H9 (cell line): ENCODE data around the gene PJA2. TPM values are rescaled to one million over a fixed set of nuclear protein-coding genes. Genes with fewer than 3 reads are reported as not detected.

Experiments
- DNase-seq: peaks from one replicate; pipeline ENCODE4 v3.0.0-alpha.2; 2017
- H2AFZ ChIP-seq: one replicate; pipeline ENCODE4 v1.6.1; 2013; ENCODE audit warnings: mild to moderate bottlenecking, low read length, control low read depth, moderate library complexity
- H2AK5ac ChIP-seq: 2 replicates; pipeline ENCODE4 v1.6.1; 2013; ENCODE audit warnings: low read length, control low read depth, mixed read lengths; ENCODE audit not compliant: insufficient read length
- H2BK120ac ChIP-seq: one replicate; pipeline ENCODE4 v1.6.1; 2013; ENCODE audit warnings: low read depth, mild to moderate bottlenecking, low read length, control low read depth, inconsistent platforms; ENCODE audit not compliant: poor library complexity, severe bottlenecking
- H2BK12ac ChIP-seq: 2 replicates; pipeline ENCODE4 v1.6.1; 2013; ENCODE audit warnings: low read length, control low read depth, mixed read lengths, low read depth; ENCODE audit not compliant: insufficient read length
- H2BK15ac ChIP-seq: 2 replicates; pipeline ENCODE4 v1.6.1; 2013; ENCODE audit warnings: low read depth, low read length, control low read depth
- H2BK20ac ChIP-seq: one replicate; pipeline ENCODE4 v1.6.1; 2013; ENCODE audit warnings: low read depth, mild to moderate bottlenecking, low read length, control low read depth, inconsistent platforms; ENCODE audit not compliant: poor library complexity, severe bottlenecking
- H2BK5ac ChIP-seq: 2 replicates; pipeline ENCODE4 v1.6.1; 2013; ENCODE audit warnings: low read length, control low read depth, mixed read lengths; ENCODE audit not compliant: insufficient read length
- H3K14ac ChIP-seq: 2 replicates; pipeline ENCODE4 v1.6.1; 2013; ENCODE audit warnings: low read length, control low read depth; ENCODE audit not compliant: insufficient read depth
- H3K18ac ChIP-seq: 2 replicates; pipeline ENCODE4 v1.6.1; 2013; ENCODE audit warnings: low read depth, mild to moderate bottlenecking, mixed read lengths, low read length, control low read depth; ENCODE audit not compliant: insufficient read length
- H3K23ac ChIP-seq: 2 replicates; pipeline ENCODE4 v1.6.1; 2013; ENCODE audit warnings: low read length, control low read depth, mixed read lengths, low read depth; ENCODE audit not compliant: insufficient read length
- H3K23me2 ChIP-seq: 2 replicates; pipeline ENCODE4 v1.6.1; 2013; ENCODE audit warnings: low read depth, mild to moderate bottlenecking, mixed read lengths, low read length, control low read depth; ENCODE audit not compliant: insufficient read length, poor library complexity, severe bottlenecking
- H3K27ac ChIP-seq: 2 replicates; pipeline ENCODE4 v1.5.1; 2013; ENCODE audit warnings: low read length, control low read depth, mixed read lengths, low read depth; ENCODE audit not compliant: insufficient read length
- H3K27me3 ChIP-seq: 2 replicates; pipeline ENCODE4 v1.6.1; 2013; ENCODE audit warnings: low read length, control low read depth, inconsistent platforms; ENCODE audit not compliant: insufficient read depth
- H3K4ac ChIP-seq: 2 replicates; pipeline ENCODE4 v1.6.1; 2013; ENCODE audit warnings: low read depth, mild to moderate bottlenecking, control low read depth, inconsistent platforms, low read length, moderate library complexity
- H3K4me1 ChIP-seq: 2 replicates; pipeline ENCODE4 v1.6.1; 2013; ENCODE audit warnings: low read length, control low read depth, inconsistent platforms; ENCODE audit not compliant: insufficient read depth
- H3K4me2 ChIP-seq: 2 replicates; pipeline ENCODE4 v1.6.1; 2013; ENCODE audit warnings: low read length, control low read depth, mixed read lengths; ENCODE audit not compliant: insufficient read length, insufficient read depth
- H3K56ac ChIP-seq: 2 replicates; pipeline ENCODE4 v1.6.1; 2013; ENCODE audit warnings: low read depth, mild to moderate bottlenecking, mixed read lengths, low read length, control low read depth; ENCODE audit not compliant: insufficient read length
- H3K79me1 ChIP-seq: 2 replicates; pipeline ENCODE4 v1.6.1; 2013; ENCODE audit warnings: low read depth, mild to moderate bottlenecking, moderate library complexity, low read length, control low read depth, inconsistent platforms; ENCODE audit not compliant: insufficient read depth, poor library complexity, severe bottlenecking
- H3K79me2 ChIP-seq: 2 replicates; pipeline ENCODE4 v1.6.1; 2013; ENCODE audit warnings: low read length, control low read depth, inconsistent platforms; ENCODE audit not compliant: insufficient read depth
- H3K9ac ChIP-seq: 2 replicates; pipeline ENCODE4 v1.6.1; 2013; ENCODE audit warnings: low read length, control low read depth, mixed read lengths; ENCODE audit not compliant: insufficient read length; ENCODE audit errors: extremely low read depth
- H3K9me3 ChIP-seq: one replicate; pipeline ENCODE4 v1.6.1; 2013; ENCODE audit warnings: low read depth, low read length, inconsistent platforms; ENCODE audit not compliant: control insufficient read depth
- H3T11ph ChIP-seq: one replicate; pipeline ENCODE4 v1.6.1; 2013; ENCODE audit warnings: mild to moderate bottlenecking, low read length, control low read depth, inconsistent platforms
- H4K20me1 ChIP-seq: one replicate; pipeline ENCODE4 v1.6.1; 2013; ENCODE audit not compliant: control insufficient read depth, insufficient read length, insufficient read depth
- H4K5ac ChIP-seq: 2 replicates; pipeline ENCODE4 v1.6.1; 2013; ENCODE audit warnings: low read depth, mild to moderate bottlenecking, mixed read lengths, low read length, control low read depth; ENCODE audit not compliant: insufficient read length
- H4K8ac ChIP-seq: replicated peaks from 2 replicates; pipeline ENCODE4 v1.6.1; 2013; ENCODE audit warnings: low read length, control low read depth, mixed read lengths, low read depth; ENCODE audit not compliant: insufficient read length
- H4K91ac ChIP-seq: 2 replicates; pipeline ENCODE4 v1.6.1; 2013; ENCODE audit warnings: low read depth, mild to moderate bottlenecking, moderate library complexity, mixed read lengths, low read length, control low read depth; ENCODE audit not compliant: insufficient read length
- H3K27ac Mint-ChIP-seq, 3 experiments: 2 replicates in 2 of 3; 3 replicates in 1 of 3; pipeline ENCODE4 v1.8.0; 2020 to 2021; ENCODE audit warnings: mixed read lengths in 3 of 3, mild to moderate bottlenecking in 1 of 3, moderate library complexity in 1 of 3
- H3K27me3 Mint-ChIP-seq: 2 replicates; pipeline ENCODE4 v1.8.0; 2021; ENCODE audit warnings: low read depth, mild to moderate bottlenecking, moderate library complexity, mixed read lengths
- H3K36me3 Mint-ChIP-seq, 3 experiments: 2 replicates in 2 of 3; 3 replicates in 1 of 3; pipeline ENCODE4 v1.8.0; 2020 to 2021; ENCODE audit warnings: low read depth in 3 of 3, mixed read lengths in 3 of 3; ENCODE audit not compliant: insufficient read depth in 1 of 3
- H3K4me1 Mint-ChIP-seq, 2 experiments: 2 replicates each; pipeline ENCODE4 v1.8.0; 2020; ENCODE audit warnings: mixed read lengths in 2 of 2
- H3K4me3 Mint-ChIP-seq, 2 experiments: 2 replicates in 1 of 2; 3 replicates in 1 of 2; pipeline ENCODE4 v1.8.0; 2020 to 2021; ENCODE audit warnings: mild to moderate bottlenecking in 2 of 2, mixed read lengths in 2 of 2, moderate library complexity in 1 of 2
- H3K9me3 Mint-ChIP-seq, 2 experiments: 2 replicates in 1 of 2; 3 replicates in 1 of 2; pipeline ENCODE4 v1.8.0; 2020; ENCODE audit warnings: mild to moderate bottlenecking in 2 of 2, mixed read lengths in 2 of 2, moderate library complexity in 1 of 2
- WGBS: extraction: QIAGEN DNeasy Blood & Tissue Kit; methylation state at CpG from one replicate; pipeline ENCODE4 v1.1.7; 2013; ENCODE audit warnings: missing lambda C conversion rate, low lambda C conversion rate, mixed read lengths; ENCODE audit not compliant: insufficient read length; ENCODE audit errors: extremely low coverage; 5-methylcytosine and 5-hydroxymethylcytosine counted together
- total RNA-seq: library from RNA; stranded (reverse); gene quantifications from 2 replicates; pipeline ENCODE4 v1.2.1, GENCODE V29; 2021
- TF ChIP-seq, protein P1 (sequence below): fragments of 200-600 bp; sonication (generic); conservative IDR thresholded peaks from 3 replicates; pipeline ENCODE4 v1.8.0; 2021; ENCODE audit warnings: antibody characterized with exemption, mild to moderate bottlenecking

PJA2 gene
- total RNA-seq, 1 experiment from 2014 or later = 41.5 TPM

DNA sequence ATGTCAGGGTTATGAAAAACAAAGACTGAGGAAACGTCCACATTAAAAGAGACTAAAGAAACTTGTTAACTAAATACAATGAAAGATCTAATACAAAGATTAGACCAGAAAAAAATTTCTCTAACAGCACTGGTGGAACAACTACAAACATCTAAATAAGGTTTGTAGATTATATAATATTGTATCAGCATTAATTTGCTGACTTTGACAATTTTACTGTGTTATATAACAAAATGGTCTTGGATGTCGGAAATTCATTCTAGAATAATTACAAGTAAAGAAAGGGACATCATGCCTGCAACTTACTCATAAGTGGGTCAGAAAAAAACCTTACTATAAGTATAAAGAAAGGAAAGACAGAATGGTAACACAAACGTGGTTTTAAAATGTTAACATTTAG lies 50.1 kb downstream of the PJA2 start:
- Histone ChIP-seq H4K91ac (no peak overlapping the region), H3K27ac (no peak overlapping the region), H3K79me2 (no peaks in the 10 kb centered on the region), H2BK5ac (no peak overlapping the region), H2BK15ac (no peak overlapping the region), H3K4me2 (no peak overlapping the region), H2BK12ac (no peak overlapping the region), H2AFZ (no peak overlapping the region), H2AK5ac (no peak overlapping the region), H4K8ac (no peak overlapping the region), H3K56ac (no peak overlapping the region), H3K79me1 (no peaks in the 10 kb centered on the region), H3K27me3 (no peaks in the 10 kb centered on the region), H3K23ac (no peak overlapping the region), H3K18ac (no peak overlapping the region), H3K9me3 (no peaks in the 10 kb centered on the region), H3K23me2 (no peaks in the 10 kb centered on the region), H2BK20ac (no peak overlapping the region), H3K14ac (no peak overlapping the region), H4K20me1 (no peaks in the 10 kb centered on the region), H4K5ac (no peak overlapping the region), H3K9ac (no peak overlapping the region), H3K4me1 (no peaks in the 10 kb centered on the region), H3K4ac (no peak overlapping the region), H3T11ph (no peak overlapping the region), H2BK120ac (no peak overlapping the region)
- TF ChIP-seq, protein P1, sequence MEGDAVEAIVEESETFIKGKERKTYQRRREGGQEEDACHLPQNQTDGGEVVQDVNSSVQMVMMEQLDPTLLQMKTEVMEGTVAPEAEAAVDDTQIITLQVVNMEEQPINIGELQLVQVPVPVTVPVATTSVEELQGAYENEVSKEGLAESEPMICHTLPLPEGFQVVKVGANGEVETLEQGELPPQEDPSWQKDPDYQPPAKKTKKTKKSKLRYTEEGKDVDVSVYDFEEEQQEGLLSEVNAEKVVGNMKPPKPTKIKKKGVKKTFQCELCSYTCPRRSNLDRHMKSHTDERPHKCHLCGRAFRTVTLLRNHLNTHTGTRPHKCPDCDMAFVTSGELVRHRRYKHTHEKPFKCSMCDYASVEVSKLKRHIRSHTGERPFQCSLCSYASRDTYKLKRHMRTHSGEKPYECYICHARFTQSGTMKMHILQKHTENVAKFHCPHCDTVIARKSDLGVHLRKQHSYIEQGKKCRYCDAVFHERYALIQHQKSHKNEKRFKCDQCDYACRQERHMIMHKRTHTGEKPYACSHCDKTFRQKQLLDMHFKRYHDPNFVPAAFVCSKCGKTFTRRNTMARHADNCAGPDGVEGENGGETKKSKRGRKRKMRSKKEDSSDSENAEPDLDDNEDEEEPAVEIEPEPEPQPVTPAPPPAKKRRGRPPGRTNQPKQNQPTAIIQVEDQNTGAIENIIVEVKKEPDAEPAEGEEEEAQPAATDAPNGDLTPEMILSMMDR = no peak
- Mint-ChIP-seq H3K4me1 (no peaks in the 10 kb centered on the region), H3K27me3 (no peaks in the 10 kb centered on the region), H3K36me3 (peaks cover 16 to 54% (median 43%) of the 10 kb centered on the region in 3 experiments; a peak in 6 of 7 replicates), H3K4me3 (no peak overlapping the region), H3K9me3 (no peaks in the 10 kb centered on the region), H3K27ac (no peak overlapping the region)
- no CpG with 5 or more reads among the region's 3 CpGs for WGBS
- DNase-seq = no peak
